ENCODE data around the gene MRPL58.

DNA sequence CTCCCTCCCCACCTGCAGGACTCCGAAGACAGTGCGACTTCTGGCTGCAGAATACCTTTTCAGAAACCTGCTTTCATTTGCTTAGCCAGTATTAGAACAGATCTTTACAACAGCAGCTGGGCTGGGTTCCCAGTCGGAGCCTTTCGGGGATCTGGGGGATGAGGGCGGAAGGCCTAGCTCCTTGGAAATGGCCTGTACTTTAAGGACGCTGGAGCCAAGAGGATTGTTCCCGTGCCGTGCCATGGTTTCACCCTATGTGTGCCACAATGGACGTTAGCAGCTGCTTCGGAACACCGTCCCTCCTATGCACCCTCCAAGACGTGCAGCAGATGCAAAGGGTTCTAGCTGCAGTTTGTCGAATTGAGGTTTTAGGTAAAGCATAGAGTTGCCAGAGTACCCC is 50.7 kb downstream of the MRPL58 start:
- TF ChIP-seq, protein P1, sequence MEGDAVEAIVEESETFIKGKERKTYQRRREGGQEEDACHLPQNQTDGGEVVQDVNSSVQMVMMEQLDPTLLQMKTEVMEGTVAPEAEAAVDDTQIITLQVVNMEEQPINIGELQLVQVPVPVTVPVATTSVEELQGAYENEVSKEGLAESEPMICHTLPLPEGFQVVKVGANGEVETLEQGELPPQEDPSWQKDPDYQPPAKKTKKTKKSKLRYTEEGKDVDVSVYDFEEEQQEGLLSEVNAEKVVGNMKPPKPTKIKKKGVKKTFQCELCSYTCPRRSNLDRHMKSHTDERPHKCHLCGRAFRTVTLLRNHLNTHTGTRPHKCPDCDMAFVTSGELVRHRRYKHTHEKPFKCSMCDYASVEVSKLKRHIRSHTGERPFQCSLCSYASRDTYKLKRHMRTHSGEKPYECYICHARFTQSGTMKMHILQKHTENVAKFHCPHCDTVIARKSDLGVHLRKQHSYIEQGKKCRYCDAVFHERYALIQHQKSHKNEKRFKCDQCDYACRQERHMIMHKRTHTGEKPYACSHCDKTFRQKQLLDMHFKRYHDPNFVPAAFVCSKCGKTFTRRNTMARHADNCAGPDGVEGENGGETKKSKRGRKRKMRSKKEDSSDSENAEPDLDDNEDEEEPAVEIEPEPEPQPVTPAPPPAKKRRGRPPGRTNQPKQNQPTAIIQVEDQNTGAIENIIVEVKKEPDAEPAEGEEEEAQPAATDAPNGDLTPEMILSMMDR (IDR thresholded peaks at IDR 0.05), result no peak
- no peak for TF ChIP-seq POLR2A (IDR thresholded peaks at IDR 0.05)

All from testis (tissue), 2 donors.